Liver (tissue), 9 donors: ENCODE results near the gene TAL2. TPM values are rescaled to one million over a fixed set of nuclear protein-coding genes. Genes with fewer than 3 reads are reported as not detected.

Source experiments
- DNase-seq: peaks from one replicate; pipeline ENCODE4 v3.0.0-alpha.2; 2017; ENCODE audit warnings: low spot score
- H3K27ac ChIP-seq, 2 donors: one replicate each; pipeline ENCODE4 v1.7.0; 2013; ENCODE audit warnings: inconsistent platforms in 2 of 2, low read length in 2 of 2, control low read depth in 1 of 2, low read depth in 1 of 2, mild to moderate bottlenecking in 1 of 2
- H3K27me3 ChIP-seq, 4 donors: one replicate each; pipeline versions ENCODE4 v1.6.1 to v1.7.0; 2013; ENCODE audit warnings: low read length in 3 of 4, inconsistent platforms in 1 of 4, mild to moderate bottlenecking in 1 of 4, moderate library complexity in 1 of 4; ENCODE audit not compliant: control insufficient read depth in 4 of 4, insufficient read depth in 4 of 4
- H3K36me3 ChIP-seq, 4 donors: one replicate each; pipeline versions ENCODE4 v1.6.1 to v1.7.0; 2013; ENCODE audit warnings: low read length in 3 of 4, mild to moderate bottlenecking in 3 of 4, low read depth in 1 of 4, moderate library complexity in 1 of 4; ENCODE audit not compliant: control insufficient read depth in 4 of 4, insufficient read depth in 3 of 4
- H3K4me1 ChIP-seq, 4 donors: one replicate each; pipeline versions ENCODE4 v1.6.1 to v1.7.0; 2013; ENCODE audit warnings: low read length in 3 of 4, mild to moderate bottlenecking in 3 of 4, moderate library complexity in 1 of 4; ENCODE audit not compliant: control insufficient read depth in 4 of 4, insufficient read depth in 4 of 4
- H3K4me3 ChIP-seq, 3 donors: one replicate each; pipeline versions ENCODE4 v1.6.1 to v1.7.0; 2013; ENCODE audit warnings: low read length in 3 of 3, control low read depth in 1 of 3, low read depth in 1 of 3, mild to moderate bottlenecking in 1 of 3
- H3K9ac ChIP-seq, 2 donors: one replicate each; pipeline ENCODE4 v1.7.0; 2013; ENCODE audit warnings: low read length in 2 of 2, mild to moderate bottlenecking in 2 of 2, moderate library complexity in 2 of 2, control low read depth in 1 of 2, low read depth in 1 of 2
- H3K9me3 ChIP-seq, 4 donors: one replicate each; pipeline versions ENCODE4 v1.6.1 to v1.7.0; 2013; ENCODE audit warnings: low read length in 3 of 4; ENCODE audit not compliant: control insufficient read depth in 4 of 4
- EGR1 ChIP-seq, 2 donors: IDR thresholded peaks; 2 replicates each; pipeline ENCODE4 v1.6.1; 2016 to 2018; ENCODE audit warnings: antibody characterized with exemption in 2 of 2, low read depth in 2 of 2
- FOXA1 ChIP-seq: IDR thresholded peaks from 2 replicates; pipeline ENCODE4 v1.6.1; 2016; ENCODE audit warnings: antibody characterized with exemption
- FOXA2 ChIP-seq: IDR thresholded peaks from 2 replicates; pipeline ENCODE4 v1.6.1; 2016; ENCODE audit warnings: antibody characterized with exemption
- GABPA ChIP-seq, 2 donors: IDR thresholded peaks in 1 of 2; conservative IDR thresholded peaks in 1 of 2; 2 replicates each; pipeline ENCODE4 v1.6.1; 2016; ENCODE audit warnings: antibody characterized with exemption in 2 of 2, mild to moderate bottlenecking in 1 of 2, moderate library complexity in 1 of 2
- HNF4A ChIP-seq, 2 donors: conservative IDR thresholded peaks; 2 replicates each; pipeline ENCODE4 v1.6.1; 2016; ENCODE audit warnings: antibody characterized with exemption in 2 of 2, mild to moderate bottlenecking in 2 of 2
- HNF4G ChIP-seq: IDR thresholded peaks from 2 replicates; pipeline ENCODE4 v1.6.1; 2016; ENCODE audit warnings: antibody characterized with exemption
- JUND ChIP-seq, 2 donors: IDR thresholded peaks; 2 replicates each; pipeline ENCODE4 v1.6.1; 2016; ENCODE audit warnings: antibody characterized with exemption in 2 of 2
- NR2F2 ChIP-seq: IDR thresholded peaks from 2 replicates; pipeline ENCODE4 v1.6.1; 2016; ENCODE audit warnings: antibody characterized with exemption
- RAD21 ChIP-seq, 2 donors: IDR thresholded peaks; 2 replicates each; pipeline ENCODE4 v1.6.1; 2016; ENCODE audit warnings: antibody characterized with exemption in 2 of 2, mild to moderate bottlenecking in 2 of 2
- RXRA ChIP-seq, 2 donors: IDR thresholded peaks; 2 replicates each; pipeline ENCODE4 v1.6.1; 2017 to 2018; ENCODE audit warnings: antibody characterized with exemption in 2 of 2, mild to moderate bottlenecking in 1 of 2
- SP1 ChIP-seq: IDR thresholded peaks from 2 replicates; pipeline ENCODE4 v1.6.1; 2018; ENCODE audit warnings: antibody characterized with exemption, mild to moderate bottlenecking
- WGBS: extraction: QIAGEN DNeasy Blood & Tissue Kit; methylation state at CpG from one replicate; pipeline ENCODE4 v1.1.7; 2013; 5-methylcytosine and 5-hydroxymethylcytosine counted together
- polyA plus RNA-seq, 2 donors: library from polyadenylated mRNA; stranded (reverse) in 1 of 2; unstranded in 1 of 2; fragments of 200-250 nt in 1 of 2; fragments of >200 nt in 1 of 2; fragmentation: Nextera tagmentation in 1 of 2; extraction: Ambion mirVana in 1 of 2; gene quantifications; one replicate each; pipeline versions ENCODE4 v1.2.1 to v1.2.3, GENCODE V29; 2013 to 2015
- total RNA-seq, 2 donors: library from RNA; depleted of rRNA; stranded (reverse); fragments of >200 nt; gene quantifications; one replicate each; pipeline ENCODE4 v1.2.3, GENCODE V29; 2014
- TF ChIP-seq, protein P1 (sequence below): IDR thresholded peaks from 2 replicates; pipeline ENCODE4 v1.6.1; 2016; ENCODE audit warnings: antibody characterized with exemption
- TF ChIP-seq, protein P2 (sequence below): IDR thresholded peaks from 2 replicates; pipeline ENCODE4 v1.6.1; 2016; ENCODE audit warnings: antibody characterized with exemption
- TF ChIP-seq, protein P3 (sequence below): fragments of 150-350 bp; IDR thresholded peaks from 2 replicates; pipeline ENCODE4 v1.5.1; 2017; ENCODE audit warnings: improper control_type of control experiment, low read depth, low read length; ENCODE audit not compliant: missing input control
- TF ChIP-seq, protein P4 (sequence below): IDR thresholded peaks from 2 replicates; pipeline ENCODE4 v1.6.1; 2016; ENCODE audit warnings: antibody characterized with exemption, mild to moderate bottlenecking
- TF ChIP-seq, protein P5 (sequence below): IDR thresholded peaks from 2 replicates; pipeline ENCODE4 v1.6.1; 2016; ENCODE audit warnings: antibody characterized with exemption
- donor health status: healthy.
- donor health status: healthy.
- donor health status: healthy.
- donor health status: healthy.
- donor health status: healthy.

Gene TAL2
- total and polyA plus RNA-seq, 4 donors = 0.19 to 0.20 TPM; not detected in 2

DNA sequence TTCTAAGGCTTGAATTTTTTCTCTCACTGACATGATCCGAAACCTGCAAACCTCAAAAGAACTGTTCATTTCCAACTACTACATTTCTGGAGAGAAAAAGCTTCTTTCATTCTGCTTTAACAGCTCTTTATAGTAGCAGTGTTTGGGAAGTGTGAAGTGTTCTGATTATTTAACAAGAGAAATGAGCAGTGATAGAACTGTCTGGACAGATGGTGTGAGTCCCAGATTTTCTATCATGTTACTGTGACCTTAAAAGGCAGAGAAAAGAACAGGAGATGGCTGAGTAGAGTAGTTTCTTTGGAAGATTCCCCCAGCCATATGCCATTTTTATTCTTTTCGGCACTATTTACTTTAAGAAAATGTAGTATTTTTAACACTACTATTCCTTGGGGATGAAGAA lies 41.3 kb upstream of the TAL2 start (continued):
- TF ChIP-seq NR2F2 (no peak), HNF4G (no peak)
- TF ChIP-seq, protein P1, sequence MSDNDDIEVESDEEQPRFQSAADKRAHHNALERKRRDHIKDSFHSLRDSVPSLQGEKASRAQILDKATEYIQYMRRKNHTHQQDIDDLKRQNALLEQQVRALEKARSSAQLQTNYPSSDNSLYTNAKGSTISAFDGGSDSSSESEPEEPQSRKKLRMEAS = no peak

DNA sequence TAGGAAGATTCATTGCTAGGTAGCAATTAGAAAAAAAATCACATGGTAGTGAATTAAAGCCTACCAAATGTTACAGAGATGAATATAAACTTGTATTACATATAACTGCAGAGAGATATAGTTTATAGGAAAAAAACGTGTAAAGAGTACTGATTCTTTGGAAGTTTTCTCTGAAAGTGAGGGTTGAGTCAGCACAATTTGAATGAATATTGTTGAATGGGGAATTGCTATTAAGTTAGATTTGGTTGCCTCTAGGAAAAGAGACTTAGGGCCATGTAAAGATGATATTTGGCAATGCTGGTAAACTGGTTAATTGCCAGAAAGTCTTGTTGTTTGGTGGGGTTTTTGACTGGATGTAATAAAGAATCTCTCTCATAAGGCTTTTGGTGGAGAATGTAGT lies 37.2 kb upstream of the TAL2 start:
- H3K4me3 ChIP-seq = no peak overlapping the region
- H3K9me3 ChIP-seq = no peaks in the 10 kb centered on the region
- WGBS = 84% methylated on average over 1 of the region's 1 CpG
- no peak overlapping the region for H3K27ac ChIP-seq
- H3K27me3 ChIP-seq = no peaks in the 10 kb centered on the region
- TF ChIP-seq HNF4G (no peak), JUND (IDR thresholded peaks at IDR 0.05) (no peak), GABPA (IDR thresholded peaks at IDR 0.05 in 1 of 2, conservative IDR thresholded peaks at IDR 0.05 in 1 of 2) (no peak), RAD21 (IDR thresholded peaks at IDR 0.05) (no peak), EGR1 (IDR thresholded peaks at IDR 0.05; ENCODE audit: low read depth in 2 of 2) (no peak), FOXA1 (no peak), NR2F2 (no peak), SP1 (no peak), FOXA2 (no peak)
- TF ChIP-seq, protein P2, sequence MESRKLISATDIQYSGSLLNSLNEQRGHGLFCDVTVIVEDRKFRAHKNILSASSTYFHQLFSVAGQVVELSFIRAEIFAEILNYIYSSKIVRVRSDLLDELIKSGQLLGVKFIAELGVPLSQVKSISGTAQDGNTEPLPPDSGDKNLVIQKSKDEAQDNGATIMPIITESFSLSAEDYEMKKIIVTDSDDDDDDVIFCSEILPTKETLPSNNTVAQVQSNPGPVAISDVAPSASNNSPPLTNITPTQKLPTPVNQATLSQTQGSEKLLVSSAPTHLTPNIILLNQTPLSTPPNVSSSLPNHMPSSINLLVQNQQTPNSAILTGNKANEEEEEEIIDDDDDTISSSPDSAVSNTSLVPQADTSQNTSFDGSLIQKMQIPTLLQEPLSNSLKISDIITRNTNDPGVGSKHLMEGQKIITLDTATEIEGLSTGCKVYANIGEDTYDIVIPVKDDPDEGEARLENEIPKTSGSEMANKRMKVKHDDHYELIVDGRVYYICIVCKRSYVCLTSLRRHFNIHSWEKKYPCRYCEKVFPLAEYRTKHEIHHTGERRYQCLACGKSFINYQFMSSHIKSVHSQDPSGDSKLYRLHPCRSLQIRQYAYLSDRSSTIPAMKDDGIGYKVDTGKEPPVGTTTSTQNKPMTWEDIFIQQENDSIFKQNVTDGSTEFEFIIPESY = no peak
- TF ChIP-seq, protein P3, sequence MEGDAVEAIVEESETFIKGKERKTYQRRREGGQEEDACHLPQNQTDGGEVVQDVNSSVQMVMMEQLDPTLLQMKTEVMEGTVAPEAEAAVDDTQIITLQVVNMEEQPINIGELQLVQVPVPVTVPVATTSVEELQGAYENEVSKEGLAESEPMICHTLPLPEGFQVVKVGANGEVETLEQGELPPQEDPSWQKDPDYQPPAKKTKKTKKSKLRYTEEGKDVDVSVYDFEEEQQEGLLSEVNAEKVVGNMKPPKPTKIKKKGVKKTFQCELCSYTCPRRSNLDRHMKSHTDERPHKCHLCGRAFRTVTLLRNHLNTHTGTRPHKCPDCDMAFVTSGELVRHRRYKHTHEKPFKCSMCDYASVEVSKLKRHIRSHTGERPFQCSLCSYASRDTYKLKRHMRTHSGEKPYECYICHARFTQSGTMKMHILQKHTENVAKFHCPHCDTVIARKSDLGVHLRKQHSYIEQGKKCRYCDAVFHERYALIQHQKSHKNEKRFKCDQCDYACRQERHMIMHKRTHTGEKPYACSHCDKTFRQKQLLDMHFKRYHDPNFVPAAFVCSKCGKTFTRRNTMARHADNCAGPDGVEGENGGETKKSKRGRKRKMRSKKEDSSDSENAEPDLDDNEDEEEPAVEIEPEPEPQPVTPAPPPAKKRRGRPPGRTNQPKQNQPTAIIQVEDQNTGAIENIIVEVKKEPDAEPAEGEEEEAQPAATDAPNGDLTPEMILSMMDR = no peak
- TF ChIP-seq, protein P4, sequence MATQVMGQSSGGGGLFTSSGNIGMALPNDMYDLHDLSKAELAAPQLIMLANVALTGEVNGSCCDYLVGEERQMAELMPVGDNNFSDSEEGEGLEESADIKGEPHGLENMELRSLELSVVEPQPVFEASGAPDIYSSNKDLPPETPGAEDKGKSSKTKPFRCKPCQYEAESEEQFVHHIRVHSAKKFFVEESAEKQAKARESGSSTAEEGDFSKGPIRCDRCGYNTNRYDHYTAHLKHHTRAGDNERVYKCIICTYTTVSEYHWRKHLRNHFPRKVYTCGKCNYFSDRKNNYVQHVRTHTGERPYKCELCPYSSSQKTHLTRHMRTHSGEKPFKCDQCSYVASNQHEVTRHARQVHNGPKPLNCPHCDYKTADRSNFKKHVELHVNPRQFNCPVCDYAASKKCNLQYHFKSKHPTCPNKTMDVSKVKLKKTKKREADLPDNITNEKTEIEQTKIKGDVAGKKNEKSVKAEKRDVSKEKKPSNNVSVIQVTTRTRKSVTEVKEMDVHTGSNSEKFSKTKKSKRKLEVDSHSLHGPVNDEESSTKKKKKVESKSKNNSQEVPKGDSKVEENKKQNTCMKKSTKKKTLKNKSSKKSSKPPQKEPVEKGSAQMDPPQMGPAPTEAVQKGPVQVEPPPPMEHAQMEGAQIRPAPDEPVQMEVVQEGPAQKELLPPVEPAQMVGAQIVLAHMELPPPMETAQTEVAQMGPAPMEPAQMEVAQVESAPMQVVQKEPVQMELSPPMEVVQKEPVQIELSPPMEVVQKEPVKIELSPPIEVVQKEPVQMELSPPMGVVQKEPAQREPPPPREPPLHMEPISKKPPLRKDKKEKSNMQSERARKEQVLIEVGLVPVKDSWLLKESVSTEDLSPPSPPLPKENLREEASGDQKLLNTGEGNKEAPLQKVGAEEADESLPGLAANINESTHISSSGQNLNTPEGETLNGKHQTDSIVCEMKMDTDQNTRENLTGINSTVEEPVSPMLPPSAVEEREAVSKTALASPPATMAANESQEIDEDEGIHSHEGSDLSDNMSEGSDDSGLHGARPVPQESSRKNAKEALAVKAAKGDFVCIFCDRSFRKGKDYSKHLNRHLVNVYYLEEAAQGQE = no peak
- TF ChIP-seq, protein P1 = no peak
- peaks cover 0 to 1% (median 0%) of the 10 kb centered on the region in 4 donors for H3K36me3 ChIP-seq
- no peak overlapping the region for H3K9ac ChIP-seq
- no peak for DNase-seq
- H3K4me1 ChIP-seq = no peaks in the 10 kb centered on the region

- no peaks in the 10 kb centered on the region for H3K27me3 ChIP-seq
- H3K9me3 ChIP-seq = no peaks in the 10 kb centered on the region
- no peak overlapping the region for H3K9ac ChIP-seq
- peaks cover 0 to 2% (median 0%) of the 10 kb centered on the region in 4 donors for H3K36me3 ChIP-seq
- TF ChIP-seq FOXA2 = no peak
- no peak for TF ChIP-seq HNF4A (conservative IDR thresholded peaks at IDR 0.05)
- TF ChIP-seq GABPA (IDR thresholded peaks at IDR 0.05 in 1 of 2, conservative IDR thresholded peaks at IDR 0.05 in 1 of 2) = no peak
- TF ChIP-seq, protein P2 = no peak
- TF ChIP-seq FOXA1 = no peak
- TF ChIP-seq, protein P3 = no peak
- TF ChIP-seq, protein P5, sequence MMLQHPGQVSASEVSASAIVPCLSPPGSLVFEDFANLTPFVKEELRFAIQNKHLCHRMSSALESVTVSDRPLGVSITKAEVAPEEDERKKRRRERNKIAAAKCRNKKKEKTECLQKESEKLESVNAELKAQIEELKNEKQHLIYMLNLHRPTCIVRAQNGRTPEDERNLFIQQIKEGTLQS = no peak
- no peak for TF ChIP-seq RXRA (IDR thresholded peaks at IDR 0.05)
- H3K4me1 ChIP-seq = no peaks in the 10 kb centered on the region
- no peak for DNase-seq
- no peak overlapping the region for H3K4me3 ChIP-seq
- no peak overlapping the region for H3K27ac ChIP-seq
- WGBS = 79% methylated on average over 1 of the region's 1 CpG
Measured at GRCh38 chr9:105632807-105633206, 29.4 kb upstream of the TAL2 start.
